GF-D8 (cell line): ENCODE measurements around the gene PPRC1.
"Not testable (repeated sequence)": the region's sequence is repeated elsewhere in the genome, so short reads cannot be mapped to it uniquely, and the experiment has no call there.

ENCODE experiments used
- DNase-seq: peaks from one replicate; lab custom pipeline; 2025; lab: John Stamatoyannopoulos, UW

Gene PPRC1

DNA sequence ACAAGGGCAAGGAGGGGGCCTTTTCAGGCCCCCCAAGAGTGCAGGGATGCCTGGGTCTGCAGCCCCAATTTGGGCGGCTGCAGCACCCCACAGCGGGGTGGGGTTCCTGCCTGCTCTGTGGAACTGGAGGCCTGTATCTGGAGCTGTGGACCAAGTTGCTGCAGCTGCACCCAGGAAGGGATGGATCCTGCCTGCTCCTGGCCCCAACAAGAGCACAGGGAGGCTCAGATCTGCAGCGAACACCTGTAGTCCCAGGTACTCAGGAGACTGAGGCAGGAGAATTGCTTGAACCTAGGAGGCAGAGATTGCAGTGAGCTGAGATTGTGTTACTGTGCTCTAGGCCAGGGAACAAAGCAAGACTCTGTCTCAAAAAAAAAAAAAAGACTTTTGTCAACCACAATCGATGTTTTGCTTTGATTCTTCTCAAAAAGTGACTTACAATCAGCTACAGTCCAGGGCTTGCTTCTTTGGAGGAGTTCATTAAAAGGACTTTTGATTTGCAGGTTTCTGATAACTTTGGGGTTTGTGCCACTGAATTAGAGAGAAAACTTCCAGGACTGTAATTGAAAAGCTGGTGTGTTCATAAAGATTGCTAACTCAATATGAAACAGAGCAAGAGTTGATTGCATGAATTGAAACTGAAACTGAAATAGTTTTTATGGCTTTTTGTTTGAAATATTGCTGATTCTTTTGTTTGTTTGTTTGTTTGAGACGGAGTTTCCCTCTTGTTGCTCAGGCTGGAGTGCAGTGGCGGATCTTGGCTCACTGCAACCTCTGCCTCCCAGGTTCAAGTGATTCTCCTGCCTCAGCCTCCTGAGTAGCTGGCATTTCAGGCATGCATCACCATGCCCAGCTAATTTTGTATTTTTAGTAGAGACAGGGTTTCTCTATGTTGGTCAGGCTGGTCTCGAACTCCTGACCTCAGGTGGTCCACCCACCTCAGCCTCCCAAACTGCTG lies 56.4 kb downstream of the PPRC1 start:
- not testable (repeated sequence) for DNase-seq

GRCh38 chr10:102191956-102192355 lies 59.1 kb downstream of the PPRC1 start:
- no peak for DNase-seq

GRCh38 chr10:102195296-102195870 lies 62.5 kb downstream of the PPRC1 start:
- no peak for DNase-seq

DNA sequence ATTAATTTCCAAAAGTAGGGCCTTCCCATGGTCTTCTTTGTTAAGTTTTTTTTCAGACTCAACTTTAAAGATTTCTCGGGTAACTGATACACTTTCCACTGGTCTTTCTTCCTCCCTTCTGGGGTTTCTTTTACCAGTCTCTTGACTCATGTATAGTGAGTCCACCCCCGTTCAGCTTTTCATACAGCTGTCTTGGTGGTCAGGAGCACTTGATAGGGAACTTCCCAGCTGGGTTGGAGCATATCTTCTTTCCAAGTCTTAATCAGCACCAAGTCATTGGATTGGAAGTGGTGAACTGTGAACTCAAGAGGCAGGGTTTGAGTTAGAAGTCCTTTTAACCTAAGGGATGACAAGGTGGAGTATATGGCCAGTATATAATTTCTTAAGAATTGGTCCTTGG lies 64.1 kb downstream of the PPRC1 start:
- no peak for DNase-seq

DNA sequence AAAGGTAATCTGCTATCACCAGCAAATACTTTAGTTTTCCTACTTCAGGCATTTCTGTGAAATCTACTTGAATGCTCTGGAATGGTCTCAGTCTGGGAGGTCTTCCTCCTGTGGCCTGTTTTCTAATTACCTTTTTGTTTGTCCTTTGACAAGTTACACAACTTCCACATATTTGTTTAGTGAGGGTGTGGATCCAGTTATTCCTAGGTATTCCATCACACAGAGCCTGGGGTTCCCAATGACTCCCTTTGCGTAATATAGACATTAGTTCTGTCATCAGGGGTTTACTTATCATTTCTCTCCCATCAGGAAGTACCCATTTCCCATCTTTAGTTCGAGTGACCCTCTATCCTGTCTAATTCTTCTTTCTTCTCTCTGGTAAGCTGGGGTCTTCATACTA lies 65.2 kb downstream of the PPRC1 start:
- no peak for DNase-seq
